Choroid plexus epithelial cell (primary cell): ENCODE results near the gene CKAP5.

Source experiments
- DNase-seq: peaks from one replicate; pipeline ENCODE4 v3.0.0-alpha.2; 2010; ENCODE audit warnings: low read depth
- H3K4me3 ChIP-seq: 2 replicates; pipeline ENCODE4 v1.5.1; 2011; ENCODE audit warnings: low read depth, mild to moderate bottlenecking, control low read depth, low read length, moderate library complexity
- CTCF ChIP-seq: conservative IDR thresholded peaks from 2 replicates; pipeline ENCODE4 v1.5.1; 2011; ENCODE audit warnings: low read depth, mild to moderate bottlenecking, control low read depth, inconsistent platforms, low read length, moderate library complexity

The CKAP5 gene

DNA sequence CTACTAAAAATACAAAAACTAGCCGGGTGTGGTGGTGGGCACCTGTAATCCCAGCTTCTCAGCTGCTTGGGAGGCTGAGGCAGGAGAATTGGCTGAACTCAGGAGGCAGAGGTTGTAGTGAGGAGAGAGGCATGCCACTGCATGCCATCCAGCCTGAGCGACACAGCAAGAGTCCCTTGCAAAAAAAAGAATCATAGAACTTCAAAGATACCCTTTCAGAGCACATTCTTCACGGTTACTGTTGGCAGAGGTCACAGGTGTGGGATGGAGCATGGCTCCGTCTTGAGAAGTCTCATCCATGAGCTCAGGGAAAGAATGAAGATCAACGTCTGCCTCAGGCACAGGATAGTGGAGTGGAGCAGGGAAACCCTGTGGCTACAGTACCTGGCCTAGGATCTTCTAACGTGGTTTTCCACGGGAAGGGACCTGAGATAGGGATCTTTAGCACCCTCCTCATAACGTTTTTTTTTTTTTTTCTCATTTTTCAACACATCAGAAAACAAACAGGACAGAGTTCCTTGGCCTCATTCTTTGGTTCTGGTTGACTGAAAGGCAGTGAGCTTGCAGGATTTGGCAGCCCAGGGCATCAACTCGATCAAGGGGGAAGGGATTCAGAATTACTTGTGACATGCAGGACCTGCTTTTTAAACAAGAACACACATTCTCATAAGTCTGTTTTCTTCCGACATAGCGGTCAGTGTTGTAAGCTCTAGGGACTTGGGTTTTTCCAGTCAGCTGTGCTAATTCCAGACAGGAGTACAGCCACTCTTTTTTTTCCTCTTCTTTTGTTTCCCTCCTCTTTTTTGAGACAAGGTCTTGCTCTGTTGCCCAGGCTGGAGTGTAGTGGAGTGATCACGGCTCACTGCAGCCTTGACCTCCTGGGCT, 104.2 kb downstream of the CKAP5 start:
- TF ChIP-seq CTCF, result no peak
- DNase-seq, result no peak
- H3K4me3 ChIP-seq, result no peak overlapping the region

DNA sequence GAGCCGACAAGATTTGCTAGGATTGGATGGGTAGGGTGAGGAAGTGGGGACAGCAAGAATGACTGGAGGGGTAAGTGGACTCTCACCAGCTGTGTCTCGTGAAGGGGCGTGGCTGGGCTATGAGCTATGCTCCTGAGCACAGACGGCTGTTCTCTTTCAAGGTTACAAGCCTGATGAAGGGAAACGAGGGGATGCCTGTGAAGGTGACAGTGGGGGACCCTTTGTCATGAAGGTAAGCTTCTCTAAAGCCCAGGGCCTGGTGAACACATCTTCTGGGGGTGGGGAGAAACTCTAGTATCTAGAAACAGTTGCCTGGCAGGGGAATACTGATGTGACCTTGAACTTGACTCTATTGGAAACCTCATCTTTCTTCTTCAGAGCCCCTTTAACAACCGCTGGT, 107.2 kb downstream of the CKAP5 start:
- no peak for TF ChIP-seq CTCF

DNA sequence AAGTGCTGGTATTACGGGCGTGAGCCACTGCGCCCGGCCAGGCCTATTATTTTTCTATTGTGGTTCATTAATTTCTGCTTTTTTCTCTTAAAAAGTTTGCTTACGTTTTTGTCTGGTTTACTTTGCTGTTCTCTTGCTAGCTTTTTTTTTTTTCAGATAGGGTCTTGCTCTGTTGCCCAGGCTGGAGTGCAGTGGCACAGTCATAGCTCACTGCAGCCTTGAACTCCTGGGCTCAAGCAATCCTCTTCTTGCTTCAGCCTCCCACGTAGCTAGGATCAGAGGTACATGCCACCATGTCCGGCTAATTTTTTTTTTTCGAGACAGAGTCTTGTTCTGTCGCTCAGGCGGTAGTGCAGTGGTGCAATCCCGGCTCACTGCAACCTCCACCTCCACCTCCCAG, 108.4 kb downstream of the CKAP5 start:
- no peak for DNase-seq
- no peak for TF ChIP-seq CTCF
- no peak overlapping the region for H3K4me3 ChIP-seq

More for the DNA sequence above, 107.2 kb downstream of the CKAP5 start:
- no peak overlapping the region for H3K4me3 ChIP-seq
- no peak for DNase-seq

GRCh38 chr11:46736615-46737014, 109.5 kb downstream of the CKAP5 start:
- no peak for DNase-seq
- no peak overlapping the region for H3K4me3 ChIP-seq
- TF ChIP-seq CTCF, result no peak

DNA sequence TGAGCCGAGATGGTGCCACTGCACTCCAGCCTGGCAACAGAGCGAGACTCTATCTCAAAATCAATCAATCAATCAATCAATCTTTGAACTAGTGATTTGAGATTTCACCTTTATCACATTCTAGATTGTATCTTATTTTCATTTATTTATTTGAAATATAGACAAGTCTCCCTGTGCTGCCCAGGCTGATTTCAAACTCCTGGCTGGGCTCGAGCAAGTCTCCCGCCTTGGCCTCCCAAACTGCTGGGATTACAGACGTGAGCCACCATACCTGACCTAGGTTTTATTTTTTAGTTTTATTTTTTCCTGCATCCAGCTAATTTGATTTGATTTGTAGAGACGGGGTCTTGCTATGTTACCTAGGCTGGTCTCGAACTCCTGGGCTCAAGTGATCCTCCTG, 109.9 kb downstream of the CKAP5 start:
- H3K4me3 ChIP-seq, result no peak overlapping the region
- TF ChIP-seq CTCF, result no peak
- DNase-seq, result no peak

DNA sequence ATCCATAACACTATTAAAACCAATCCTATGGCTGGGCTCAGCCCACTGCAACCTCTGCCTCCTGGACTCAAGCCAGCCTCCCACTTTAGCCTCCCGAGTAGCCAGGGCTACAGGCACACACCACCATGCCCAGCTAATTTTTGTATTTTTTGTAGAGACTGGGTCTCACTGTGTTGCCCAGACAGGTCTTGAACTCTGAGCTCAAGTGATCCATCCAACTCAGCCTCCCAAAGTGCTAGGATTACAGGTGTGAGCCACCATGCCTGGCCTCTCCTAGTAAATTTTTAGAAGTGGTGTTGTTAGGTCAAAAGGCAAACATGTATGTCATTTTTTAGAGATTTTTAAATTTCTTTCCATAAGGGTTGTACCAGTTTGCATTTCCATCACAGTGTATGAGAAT, 112.8 kb downstream of the CKAP5 start:
- H3K4me3 ChIP-seq, result no peak overlapping the region
- TF ChIP-seq CTCF, result no peak
- DNase-seq, result no peak

GRCh38 chr11:46731545-46731944, 114.5 kb downstream of the CKAP5 start:
- H3K4me3 ChIP-seq, result no peak overlapping the region
- no peak for DNase-seq
- TF ChIP-seq CTCF, result no peak
